Measurements from ENCODE around the gene KRTAP5-3. TPM values are rescaled to one million over a fixed set of nuclear protein-coding genes. Genes with fewer than 3 reads are reported as not detected.

The KRTAP5-3 gene
- total and polyA plus RNA-seq, 2 of the 13 experiments (the other 11 are each of a cell fraction or from before 2014, with no cell fraction given): not detected

GRCh38 chr11:1652771-1653540 is 44.7 kb upstream of the KRTAP5-3 start (continued):
- TF ChIP-seq ZHX2 (IDR thresholded peaks at IDR 0.05; ENCODE audit: low read depth) (no peak), ZHX2 (CRISPR knock-in tag; IDR thresholded peaks at IDR 0.05; ENCODE audit: borderline replicate concordance) (no peak), SNAPC4 (CRISPR knock-in tag; IDR thresholded peaks at IDR 0.05) (no peak), ZNF207 (IDR thresholded peaks at IDR 0.05; ENCODE audit: borderline replicate concordance) (no peak), FOSL2 (CRISPR knock-in tag; IDR thresholded peaks at IDR 0.05) (no peak), ISX (CRISPR knock-in tag; conservative IDR thresholded peaks at IDR 0.05) (no peak), RXRB (CRISPR knock-in tag; IDR thresholded peaks at IDR 0.05; ENCODE audit: borderline replicate concordance) (0 out of 2 replicates have a peak, but pooled peaks have one; percentile 38), ZZZ3 (CRISPR knock-in tag; IDR thresholded peaks at IDR 0.05; ENCODE audit: borderline replicate concordance) (no peak), ZNF883 (CRISPR knock-in tag; IDR thresholded peaks at IDR 0.05; ENCODE audit: not compliant biosample characterization) (peak; percentile 20), RBM22 (optimal IDR thresholded peaks at IDR 0.05; ENCODE audit: low read length) (no peak), ONECUT2 (CRISPR knock-in tag; IDR thresholded peaks at IDR 0.05) (0 out of 2 replicates have a peak, but pooled peaks have one; percentile 14), HOXA5 (CRISPR knock-in tag; IDR thresholded peaks at IDR 0.05) (peak; percentile 50; the same call in 1 of the 2 replicates), GRHL1 (CRISPR knock-in tag; conservative IDR thresholded peaks at IDR 0.05) (no peak)
